ENCODE results near the gene HOTAIR. TPM values are rescaled to one million over a fixed set of nuclear protein-coding genes. Genes with fewer than 3 reads are reported as not detected.

The HOTAIR gene
- total RNA-seq, 1 donor from 2014 or later, result not detected

DNA sequence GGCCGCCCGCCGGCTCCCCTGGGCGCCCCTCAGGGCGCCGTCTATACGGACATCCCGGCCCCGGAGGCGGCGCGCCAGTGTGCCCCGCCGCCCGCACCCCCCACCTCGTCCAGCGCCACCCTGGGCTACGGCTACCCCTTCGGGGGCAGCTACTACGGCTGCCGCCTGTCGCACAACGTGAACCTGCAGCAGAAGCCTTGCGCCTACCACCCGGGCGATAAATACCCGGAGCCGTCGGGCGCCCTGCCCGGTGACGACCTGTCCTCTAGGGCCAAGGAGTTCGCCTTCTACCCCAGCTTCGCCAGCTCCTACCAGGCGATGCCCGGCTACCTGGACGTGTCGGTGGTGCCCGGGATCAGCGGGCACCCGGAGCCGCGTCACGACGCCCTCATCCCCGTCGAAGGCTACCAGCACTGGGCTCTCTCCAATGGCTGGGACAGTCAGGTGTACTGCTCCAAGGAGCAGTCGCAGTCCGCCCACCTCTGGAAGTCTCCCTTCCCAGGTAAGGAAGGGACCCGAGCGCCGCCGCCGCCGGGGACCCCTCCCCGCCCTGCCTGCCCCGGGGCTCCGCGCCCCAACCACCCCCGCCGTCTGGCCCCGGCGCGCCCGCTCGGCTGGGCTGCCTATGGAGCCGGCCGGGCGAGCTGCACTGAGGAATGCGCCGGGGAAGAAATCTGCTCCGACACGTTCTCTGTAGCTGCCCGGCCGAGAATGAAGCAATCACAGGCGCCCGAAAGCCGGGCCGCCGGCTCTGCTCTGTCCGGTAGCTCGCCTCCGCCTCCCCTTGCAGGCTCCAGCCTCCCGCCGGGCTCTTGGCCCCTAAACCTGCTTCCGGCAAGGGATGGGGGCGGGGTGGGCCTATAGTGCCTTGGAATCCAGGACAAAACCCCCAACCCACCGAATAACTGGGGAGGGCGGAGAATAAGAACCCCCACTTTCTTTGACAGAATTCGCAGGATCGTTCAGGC, 35.3 kb downstream of the HOTAIR start:
- Mint-ChIP-seq H3K4me1 (ENCODE audit: low read depth) (no peaks in the 10 kb centered on the region), H3K27me3 (peaks cover 95% of the 10 kb centered on the region), H3K4me3 (ENCODE audit: low read depth) (no peak overlapping the region), H3K27ac (no peak overlapping the region), H3K9me3 (ENCODE audit: low read depth) (no peaks in the 10 kb centered on the region), H3K36me3 (ENCODE audit: insufficient read depth) (no peaks in the 10 kb centered on the region)
- peak; percentile 36 for DNase-seq (ENCODE audit: low spot score, unreplicated experiment)
- TF ChIP-seq, protein P1, sequence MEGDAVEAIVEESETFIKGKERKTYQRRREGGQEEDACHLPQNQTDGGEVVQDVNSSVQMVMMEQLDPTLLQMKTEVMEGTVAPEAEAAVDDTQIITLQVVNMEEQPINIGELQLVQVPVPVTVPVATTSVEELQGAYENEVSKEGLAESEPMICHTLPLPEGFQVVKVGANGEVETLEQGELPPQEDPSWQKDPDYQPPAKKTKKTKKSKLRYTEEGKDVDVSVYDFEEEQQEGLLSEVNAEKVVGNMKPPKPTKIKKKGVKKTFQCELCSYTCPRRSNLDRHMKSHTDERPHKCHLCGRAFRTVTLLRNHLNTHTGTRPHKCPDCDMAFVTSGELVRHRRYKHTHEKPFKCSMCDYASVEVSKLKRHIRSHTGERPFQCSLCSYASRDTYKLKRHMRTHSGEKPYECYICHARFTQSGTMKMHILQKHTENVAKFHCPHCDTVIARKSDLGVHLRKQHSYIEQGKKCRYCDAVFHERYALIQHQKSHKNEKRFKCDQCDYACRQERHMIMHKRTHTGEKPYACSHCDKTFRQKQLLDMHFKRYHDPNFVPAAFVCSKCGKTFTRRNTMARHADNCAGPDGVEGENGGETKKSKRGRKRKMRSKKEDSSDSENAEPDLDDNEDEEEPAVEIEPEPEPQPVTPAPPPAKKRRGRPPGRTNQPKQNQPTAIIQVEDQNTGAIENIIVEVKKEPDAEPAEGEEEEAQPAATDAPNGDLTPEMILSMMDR (IDR thresholded peaks at IDR 0.05; ENCODE audit: unreplicated experiment), result no peak

DNA sequence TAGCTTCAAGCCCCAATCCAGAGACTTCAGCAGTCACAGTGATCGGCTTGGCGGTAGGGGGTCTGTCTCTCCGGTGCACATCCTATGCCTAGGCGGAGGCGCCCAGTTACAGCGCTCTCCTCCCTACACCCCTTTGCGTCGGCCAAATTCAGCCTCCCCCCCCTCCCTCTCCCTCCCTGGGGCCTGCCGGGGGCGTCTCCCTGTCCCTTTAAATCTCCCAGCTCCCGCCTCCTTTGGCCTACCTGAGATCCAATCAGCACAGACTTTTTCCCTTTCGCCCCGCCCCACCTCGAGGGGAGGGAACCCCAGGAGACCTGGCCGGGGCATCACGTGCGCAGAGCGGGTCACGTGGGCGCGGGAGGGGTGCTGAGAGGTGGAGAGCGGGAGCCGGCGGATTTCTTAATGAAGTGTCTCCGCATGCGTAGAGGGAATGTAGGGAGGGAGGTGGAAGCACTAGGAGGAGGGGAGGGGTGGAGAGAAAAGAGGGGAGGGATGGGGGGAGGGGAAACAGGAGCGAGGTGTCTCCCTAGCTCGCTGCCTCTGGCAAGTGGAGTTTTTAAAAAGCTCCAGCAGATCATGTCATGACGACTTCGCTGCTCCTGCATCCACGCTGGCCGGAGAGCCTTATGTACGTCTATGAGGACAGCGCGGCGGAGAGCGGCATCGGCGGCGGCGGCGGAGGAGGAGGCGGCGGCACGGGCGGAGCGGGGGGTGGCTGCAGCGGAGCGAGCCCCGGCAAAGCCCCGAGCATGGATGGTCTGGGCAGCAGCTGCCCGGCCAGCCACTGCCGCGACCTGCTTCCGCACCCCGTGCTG, 36.2 kb downstream of the HOTAIR start, which contains the start of gene HOXC13:
HOXC13 (plus strand) TSS at position 506 of the 815 bp plus-strand sequence; CDS start at position 582, 76 bp downstream.
- no peak within 1 kb of the TSS for H3K4me3 Mint-ChIP-seq (ENCODE audit: low read depth)
- DNase-seq (ENCODE audit: low spot score, unreplicated experiment), result peak; percentile 41
- no peaks in the 10 kb centered on the region for H3K9me3 Mint-ChIP-seq (ENCODE audit: low read depth)
- H3K4me1 Mint-ChIP-seq (ENCODE audit: low read depth), result no peaks in the 10 kb centered on the region
- H3K36me3 Mint-ChIP-seq (ENCODE audit: insufficient read depth), result no peaks in the 10 kb centered on the region
- peaks cover 95% of the 10 kb centered on the region for H3K27me3 Mint-ChIP-seq
- H3K27ac Mint-ChIP-seq, result no peak within 1 kb of the TSS
- TF ChIP-seq, protein P1 (IDR thresholded peaks at IDR 0.05; ENCODE audit: unreplicated experiment), result no peak

DNA sequence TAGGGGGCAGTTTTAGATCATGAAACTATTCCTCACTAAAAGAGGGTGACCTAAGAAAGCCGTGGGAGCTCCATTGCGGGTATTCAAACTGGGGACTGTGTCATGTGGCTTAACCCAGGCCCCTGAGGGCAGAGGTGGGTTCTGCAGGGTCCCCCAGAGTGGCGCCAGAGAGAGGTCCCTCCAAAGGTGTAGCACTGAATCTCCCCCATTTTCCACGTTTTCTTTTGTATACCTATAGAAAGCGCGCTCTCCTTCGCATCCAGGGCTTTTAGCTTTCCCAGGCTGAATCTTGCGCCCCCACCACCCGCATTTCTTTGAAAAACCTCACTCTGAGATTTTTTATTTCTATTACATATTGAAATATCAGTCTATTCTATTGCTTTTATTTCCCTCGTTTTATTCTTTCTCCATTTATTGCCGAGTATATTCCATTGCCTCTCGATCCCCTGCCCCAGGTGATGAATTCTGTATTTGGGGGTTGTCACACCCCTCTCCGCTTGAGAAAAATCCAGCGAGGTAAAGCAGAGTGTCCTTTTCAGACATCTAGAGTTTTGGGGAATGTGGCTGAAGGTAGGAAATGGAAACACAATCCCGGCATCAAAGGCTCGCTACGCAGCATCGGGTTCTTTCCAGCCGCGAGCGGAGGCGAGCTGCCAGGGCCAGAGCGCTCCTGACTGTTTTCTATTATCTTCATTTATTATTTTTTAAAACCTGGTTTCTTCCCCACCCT, 37.0 kb downstream of the HOTAIR start:
- DNase-seq (ENCODE audit: low spot score, unreplicated experiment), result no peak
- no peak overlapping the region for H3K27ac Mint-ChIP-seq
- H3K9me3 Mint-ChIP-seq (ENCODE audit: low read depth), result no peaks in the 10 kb centered on the region
- H3K4me1 Mint-ChIP-seq (ENCODE audit: low read depth), result no peaks in the 10 kb centered on the region
- TF ChIP-seq, protein P1 (IDR thresholded peaks at IDR 0.05; ENCODE audit: unreplicated experiment), result no peak
- H3K4me3 Mint-ChIP-seq (ENCODE audit: low read depth), result no peak overlapping the region
- no peaks in the 10 kb centered on the region for H3K36me3 Mint-ChIP-seq (ENCODE audit: insufficient read depth)
- peaks cover 95% of the 10 kb centered on the region for H3K27me3 Mint-ChIP-seq

DNA sequence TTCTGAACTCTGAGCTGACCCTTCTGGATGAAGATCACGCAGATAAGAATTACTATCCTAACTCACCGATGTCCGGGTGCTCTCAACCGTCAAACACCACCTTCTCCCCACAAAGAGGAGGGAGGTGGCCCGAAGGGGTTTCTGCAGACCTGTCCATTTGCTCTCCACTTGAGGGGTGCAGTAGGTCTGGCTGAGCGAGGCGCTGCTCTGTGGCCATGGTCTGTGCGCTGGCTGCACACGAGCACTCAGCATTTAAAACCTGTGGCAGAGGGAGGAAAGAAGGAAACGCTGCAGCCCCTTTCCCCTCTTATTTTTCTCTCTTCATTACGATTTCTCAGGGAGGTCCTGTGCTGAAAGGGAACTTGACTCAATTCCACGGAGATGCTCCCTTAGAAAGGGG, 37.7 kb downstream of the HOTAIR start:
- TF ChIP-seq, protein P1 (IDR thresholded peaks at IDR 0.05; ENCODE audit: unreplicated experiment), result no peak
- Mint-ChIP-seq H3K27ac (no peak overlapping the region), H3K36me3 (ENCODE audit: insufficient read depth) (no peaks in the 10 kb centered on the region), H3K9me3 (ENCODE audit: low read depth) (no peaks in the 10 kb centered on the region), H3K4me1 (ENCODE audit: low read depth) (no peaks in the 10 kb centered on the region), H3K4me3 (ENCODE audit: low read depth) (no peak overlapping the region), H3K27me3 (peaks cover 95% of the 10 kb centered on the region)
- no peak for DNase-seq (ENCODE audit: low spot score, unreplicated experiment)

Data from progenitor cell of endocrine pancreas (in vitro differentiated cells).